Measurements from ENCODE around the gene SLC34A2.

- TF ChIP-seq ZNF274 (IDR thresholded peaks at IDR 0.05; ENCODE audit: insufficient read depth, insufficient read length) (no peak), ZNF687 (IDR thresholded peaks at IDR 0.05) (no peak), CHD1 (IDR thresholded peaks at IDR 0.05; ENCODE audit: low read depth, low read length) (no peak), NFXL1 (IDR thresholded peaks at IDR 0.05; ENCODE audit: borderline replicate concordance) (no peak), HDAC6 (IDR thresholded peaks at IDR 0.05; ENCODE audit: unreplicated experiment) (no peak), HDGF (IDR thresholded peaks at IDR 0.05) (no peak), CEBPB (IDR thresholded peaks at IDR 0.05; ENCODE audit: borderline replicate concordance in 1 of 2, low read depth in 2 of 2, low read length in 2 of 2) (no peak), SP1 (IDR thresholded peaks at IDR 0.05; ENCODE audit: low read depth, low read length) (no peak)
- TF ChIP-seq, protein P1, sequence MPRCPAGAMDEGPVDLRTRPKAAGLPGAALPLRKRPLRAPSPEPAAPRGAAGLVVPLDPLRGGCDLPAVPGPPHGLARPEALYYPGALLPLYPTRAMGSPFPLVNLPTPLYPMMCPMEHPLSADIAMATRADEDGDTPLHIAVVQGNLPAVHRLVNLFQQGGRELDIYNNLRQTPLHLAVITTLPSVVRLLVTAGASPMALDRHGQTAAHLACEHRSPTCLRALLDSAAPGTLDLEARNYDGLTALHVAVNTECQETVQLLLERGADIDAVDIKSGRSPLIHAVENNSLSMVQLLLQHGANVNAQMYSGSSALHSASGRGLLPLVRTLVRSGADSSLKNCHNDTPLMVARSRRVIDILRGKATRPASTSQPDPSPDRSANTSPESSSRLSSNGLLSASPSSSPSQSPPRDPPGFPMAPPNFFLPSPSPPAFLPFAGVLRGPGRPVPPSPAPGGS (IDR thresholded peaks at IDR 0.05; ENCODE audit: borderline replicate concordance, insufficient read depth, low read depth, low read length, poor library complexity, severe bottlenecking), result no peak
- TF ChIP-seq, protein P2, sequence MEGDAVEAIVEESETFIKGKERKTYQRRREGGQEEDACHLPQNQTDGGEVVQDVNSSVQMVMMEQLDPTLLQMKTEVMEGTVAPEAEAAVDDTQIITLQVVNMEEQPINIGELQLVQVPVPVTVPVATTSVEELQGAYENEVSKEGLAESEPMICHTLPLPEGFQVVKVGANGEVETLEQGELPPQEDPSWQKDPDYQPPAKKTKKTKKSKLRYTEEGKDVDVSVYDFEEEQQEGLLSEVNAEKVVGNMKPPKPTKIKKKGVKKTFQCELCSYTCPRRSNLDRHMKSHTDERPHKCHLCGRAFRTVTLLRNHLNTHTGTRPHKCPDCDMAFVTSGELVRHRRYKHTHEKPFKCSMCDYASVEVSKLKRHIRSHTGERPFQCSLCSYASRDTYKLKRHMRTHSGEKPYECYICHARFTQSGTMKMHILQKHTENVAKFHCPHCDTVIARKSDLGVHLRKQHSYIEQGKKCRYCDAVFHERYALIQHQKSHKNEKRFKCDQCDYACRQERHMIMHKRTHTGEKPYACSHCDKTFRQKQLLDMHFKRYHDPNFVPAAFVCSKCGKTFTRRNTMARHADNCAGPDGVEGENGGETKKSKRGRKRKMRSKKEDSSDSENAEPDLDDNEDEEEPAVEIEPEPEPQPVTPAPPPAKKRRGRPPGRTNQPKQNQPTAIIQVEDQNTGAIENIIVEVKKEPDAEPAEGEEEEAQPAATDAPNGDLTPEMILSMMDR (IDR thresholded peaks at IDR 0.05 in 2 of 3, conservative IDR thresholded peaks at IDR 0.05 in 1 of 3; ENCODE audit: control insufficient read depth in 2 of 3, extremely low read depth in 1 of 3, insufficient read depth in 1 of 3, low read depth in 3 of 3, low read length in 3 of 3), result no peak
- TF ChIP-seq, protein P3, sequence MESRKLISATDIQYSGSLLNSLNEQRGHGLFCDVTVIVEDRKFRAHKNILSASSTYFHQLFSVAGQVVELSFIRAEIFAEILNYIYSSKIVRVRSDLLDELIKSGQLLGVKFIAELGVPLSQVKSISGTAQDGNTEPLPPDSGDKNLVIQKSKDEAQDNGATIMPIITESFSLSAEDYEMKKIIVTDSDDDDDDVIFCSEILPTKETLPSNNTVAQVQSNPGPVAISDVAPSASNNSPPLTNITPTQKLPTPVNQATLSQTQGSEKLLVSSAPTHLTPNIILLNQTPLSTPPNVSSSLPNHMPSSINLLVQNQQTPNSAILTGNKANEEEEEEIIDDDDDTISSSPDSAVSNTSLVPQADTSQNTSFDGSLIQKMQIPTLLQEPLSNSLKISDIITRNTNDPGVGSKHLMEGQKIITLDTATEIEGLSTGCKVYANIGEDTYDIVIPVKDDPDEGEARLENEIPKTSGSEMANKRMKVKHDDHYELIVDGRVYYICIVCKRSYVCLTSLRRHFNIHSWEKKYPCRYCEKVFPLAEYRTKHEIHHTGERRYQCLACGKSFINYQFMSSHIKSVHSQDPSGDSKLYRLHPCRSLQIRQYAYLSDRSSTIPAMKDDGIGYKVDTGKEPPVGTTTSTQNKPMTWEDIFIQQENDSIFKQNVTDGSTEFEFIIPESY (IDR thresholded peaks at IDR 0.05), result no peak
- TF ChIP-seq, protein P4, sequence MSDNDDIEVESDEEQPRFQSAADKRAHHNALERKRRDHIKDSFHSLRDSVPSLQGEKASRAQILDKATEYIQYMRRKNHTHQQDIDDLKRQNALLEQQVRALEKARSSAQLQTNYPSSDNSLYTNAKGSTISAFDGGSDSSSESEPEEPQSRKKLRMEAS (IDR thresholded peaks at IDR 0.05; ENCODE audit: low read depth, low read length), result no peak
These were observed 3.1 kb downstream of the SLC34A2 start for GRCh38 chr4:25658777-25659176.
